Stimulated activated CD8-positive, alpha-beta memory T cell treated with anti-CD3 and anti-CD28 coated beads, Interleukin-12 subunit alpha, Interleukin-12 subunit beta, amount 100 ng/mL, for 4 hours (primary cell): ENCODE data around the gene SRCIN1.
"Not testable (repeated sequence)": the region's sequence is repeated elsewhere in the genome, so short reads cannot be mapped to it uniquely, and the experiment has no call there.

Experiments used
- DNase-seq: peaks from one replicate; pipeline ENCODE4 v3.0.0-alpha.2; 2020; ENCODE audit warnings: low read depth

The SRCIN1 gene

DNA sequence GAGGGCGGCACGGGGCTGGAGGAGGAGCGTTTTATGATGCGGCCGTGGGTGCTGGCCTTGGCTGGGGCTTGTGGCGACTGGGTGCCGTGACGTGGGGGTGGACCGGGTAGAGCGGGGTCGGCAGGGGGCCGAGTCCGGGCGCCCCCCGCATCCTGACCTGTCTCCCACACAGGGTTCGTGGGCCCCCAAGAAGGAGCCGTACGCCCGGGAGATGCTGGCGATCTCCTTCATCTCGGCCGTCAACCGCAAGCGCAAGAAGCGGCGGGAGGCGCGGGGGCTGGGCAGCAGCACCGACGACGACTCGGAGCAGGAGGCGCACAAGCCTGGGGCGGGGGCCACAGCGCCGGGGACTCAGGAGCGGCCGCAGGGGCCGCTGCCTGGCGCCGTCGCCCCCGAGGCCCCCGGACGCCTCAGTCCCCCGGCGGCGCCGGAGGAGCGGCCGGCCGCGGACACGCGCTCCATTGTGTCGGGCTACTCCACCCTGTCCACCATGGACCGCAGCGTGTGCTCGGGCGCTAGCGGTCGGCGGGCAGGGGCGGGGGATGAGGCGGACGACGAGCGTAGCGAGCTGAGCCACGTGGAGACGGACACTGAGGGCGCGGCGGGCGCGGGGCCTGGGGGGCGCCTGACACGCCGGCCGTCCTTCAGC is 95.9 kb downstream of the SRCIN1 start:
- no peak for DNase-seq

DNA sequence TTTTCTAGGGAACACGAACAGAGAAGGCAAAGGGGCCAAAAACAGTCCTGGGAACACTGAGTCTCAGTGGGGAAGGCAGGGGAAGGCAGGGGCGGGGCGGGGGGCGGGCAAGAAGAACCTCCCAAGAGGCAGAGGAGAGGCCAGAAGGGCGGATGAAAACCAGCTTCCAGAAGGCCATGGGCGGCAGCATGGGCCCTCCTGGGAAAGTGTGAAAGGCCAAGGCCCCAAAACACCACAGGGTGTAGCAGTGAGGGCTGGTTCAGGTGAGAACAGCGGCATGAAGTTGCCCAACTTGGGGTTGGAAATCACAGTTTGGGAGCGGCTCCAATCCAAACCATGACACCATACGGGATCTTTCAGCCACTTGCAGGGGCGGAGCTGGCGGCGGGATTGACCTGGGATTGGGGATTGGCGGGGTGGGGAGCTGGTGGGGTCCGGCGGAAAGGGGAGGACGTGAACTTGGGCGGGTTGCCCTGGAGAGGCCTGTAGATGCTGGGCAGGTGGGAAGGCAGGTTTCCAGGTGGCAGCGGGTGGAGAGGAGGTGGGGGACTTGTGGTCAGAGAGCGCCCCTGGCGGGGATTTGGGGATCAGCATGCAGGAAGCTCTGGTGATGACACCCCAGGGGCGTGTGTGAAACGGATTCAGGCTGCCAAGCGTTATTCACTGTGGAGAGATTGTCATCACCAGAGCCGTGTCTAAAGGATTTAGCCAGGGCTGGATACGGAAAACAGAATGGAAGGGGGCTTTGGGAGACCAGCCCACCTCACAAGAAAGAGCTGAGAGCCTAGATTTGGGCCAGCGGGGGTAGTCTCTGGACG is 96.6 kb downstream of the SRCIN1 start:
- DNase-seq: peak; percentile 32

DNA sequence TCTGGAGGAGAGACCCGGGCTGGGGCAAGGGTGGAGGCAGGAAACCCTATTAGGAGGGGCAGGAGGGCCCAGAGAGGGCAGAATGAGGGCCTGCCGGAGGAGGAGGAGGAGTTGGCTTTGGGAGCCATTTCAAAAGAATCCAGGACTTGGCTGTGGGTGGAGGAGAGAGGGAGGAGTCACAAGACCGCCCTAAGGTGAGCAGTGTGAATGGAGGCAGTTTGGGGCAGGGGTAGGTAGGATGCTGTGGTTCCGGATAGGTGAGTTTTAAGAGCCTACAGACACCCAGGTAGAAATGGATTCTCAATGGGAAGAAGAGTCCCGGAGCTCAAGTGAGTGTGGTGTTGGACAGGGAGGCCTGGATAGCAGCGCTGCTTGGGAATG is 97.2 kb downstream of the SRCIN1 start:
- DNase-seq: no peak

DNA sequence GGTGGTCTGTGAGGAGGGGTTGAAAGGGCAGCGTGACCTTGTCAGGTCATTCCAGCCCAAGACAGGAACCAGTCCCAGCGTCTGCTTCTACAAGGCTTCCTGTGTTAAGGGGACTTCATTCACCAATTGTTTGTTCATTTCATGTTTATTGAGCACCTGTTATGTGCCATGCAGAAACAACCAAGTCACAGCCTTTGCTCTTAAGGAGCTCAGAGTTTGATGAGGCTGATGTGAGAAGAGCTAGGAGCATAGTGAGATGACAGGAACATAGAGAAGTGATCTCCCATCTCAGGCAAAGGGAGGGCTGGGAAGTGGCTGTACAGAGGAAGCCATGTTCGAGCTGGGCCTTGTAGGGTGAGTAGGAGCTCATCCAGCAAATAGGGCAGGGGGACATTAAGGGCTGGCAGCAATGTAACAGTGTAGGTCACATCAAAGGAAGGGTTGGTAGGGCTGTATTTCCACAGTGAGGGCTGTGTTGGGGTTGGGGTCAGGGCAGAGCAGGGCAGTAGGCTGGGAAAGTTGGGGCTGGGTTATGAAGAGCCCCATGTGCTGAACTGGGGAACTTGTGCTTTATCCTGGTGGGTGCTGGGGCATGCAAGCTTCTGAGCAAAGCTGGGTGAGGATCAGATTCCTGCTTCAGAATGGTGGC is 97.7 kb downstream of the SRCIN1 start:
- DNase-seq: no peak

GRCh38 chr17:38507436-38507835 is 98.3 kb downstream of the SRCIN1 start:
- DNase-seq: no peak

GRCh38 chr17:38504216-38504615 is 101.5 kb downstream of the SRCIN1 start:
- no peak for DNase-seq

- not testable (repeated sequence) for DNase-seq
These were observed 102.4 kb downstream of the SRCIN1 start for GRCh38 chr17:38503286-38503913.

- not testable (repeated sequence) for DNase-seq
These were observed 104.0 kb downstream of the SRCIN1 start for GRCh38 chr17:38501718-38502117.

DNA sequence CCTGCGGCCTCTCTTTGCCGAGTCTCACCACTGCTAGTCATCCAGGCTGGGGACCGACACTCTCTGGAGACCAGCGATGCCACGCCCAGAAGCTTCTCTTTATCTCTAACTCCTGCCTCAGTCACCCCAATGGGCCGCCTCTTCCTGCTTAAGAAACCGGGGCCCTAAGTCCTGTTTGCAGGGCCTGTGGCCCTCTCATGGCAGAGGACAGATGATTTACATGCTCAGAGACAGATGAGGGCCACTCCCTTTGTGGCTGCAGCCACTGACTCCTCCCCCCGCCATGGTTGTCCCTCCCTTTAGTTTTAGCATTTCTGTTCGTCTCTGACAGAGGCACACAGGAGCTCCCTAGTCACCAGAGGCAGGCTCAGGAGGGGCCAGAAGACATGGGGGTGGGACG is 106.5 kb downstream of the SRCIN1 start:
- DNase-seq: not testable (repeated sequence)

- no peak for DNase-seq
These were observed 107.4 kb downstream of the SRCIN1 start for GRCh38 chr17:38498353-38498752.

- DNase-seq: not testable (repeated sequence)
These were observed 108.1 kb downstream of the SRCIN1 start for GRCh38 chr17:38497656-38498055.

DNA sequence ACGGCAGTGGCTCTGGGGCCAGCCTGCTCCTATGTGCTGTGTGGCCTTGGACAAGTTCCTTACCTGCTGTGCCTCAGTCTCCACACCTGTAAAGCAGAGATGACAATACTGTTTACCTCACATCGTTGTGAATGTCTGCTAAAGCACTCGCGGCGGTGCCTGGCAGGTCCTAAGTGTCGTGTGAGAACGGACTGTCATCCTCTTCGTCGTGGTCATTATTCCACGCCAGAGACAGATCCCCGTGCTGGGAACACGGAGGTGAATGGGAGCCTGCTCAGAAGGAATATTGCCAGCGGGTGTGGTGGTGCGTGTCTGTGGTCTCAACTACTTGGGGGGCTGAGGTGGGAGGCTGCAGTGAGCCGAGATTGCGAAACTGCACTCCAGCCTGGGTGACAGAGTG is 111.6 kb downstream of the SRCIN1 start:
- not testable (repeated sequence) for DNase-seq

GRCh38 chr17:38492067-38493040 is 113.4 kb downstream of the SRCIN1 start:
- DNase-seq: peak; percentile 70

GRCh38 chr17:38491346-38492066 is 114.2 kb downstream of the SRCIN1 start:
- DNase-seq: not testable (repeated sequence)

- not testable (repeated sequence) for DNase-seq
These were observed 116.0 kb downstream of the SRCIN1 start for GRCh38 chr17:38489774-38490173.

DNA sequence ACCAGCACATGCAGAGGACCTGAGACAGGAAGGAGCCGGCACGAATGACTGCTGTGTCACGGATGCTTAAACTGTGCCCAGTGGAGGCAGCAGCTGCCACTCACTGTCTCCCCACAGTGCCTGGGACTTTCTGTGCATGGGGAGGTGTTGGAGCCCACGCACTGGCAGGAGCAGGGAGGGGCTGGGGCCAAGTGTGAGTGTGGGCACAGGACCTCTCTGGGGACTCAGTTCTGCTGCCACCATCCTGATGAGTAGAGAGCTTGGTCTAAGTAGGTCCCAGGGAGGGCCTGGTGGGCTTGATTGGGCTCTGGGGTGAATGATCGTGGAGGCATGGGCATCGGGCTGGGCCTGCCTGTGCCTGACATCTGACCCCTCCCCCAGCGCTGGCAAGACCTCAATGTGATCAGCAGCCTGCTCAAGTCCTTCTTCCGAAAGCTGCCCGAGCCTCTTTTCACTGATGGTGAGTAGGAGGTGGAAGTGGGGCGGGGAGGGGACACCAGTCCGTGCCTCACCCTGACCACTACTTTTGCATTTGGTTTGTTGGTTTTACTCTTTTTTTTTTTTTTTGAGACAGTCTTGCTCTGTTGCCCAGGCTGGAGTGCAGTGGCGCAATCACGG is 120.0 kb downstream of the SRCIN1 start:
- DNase-seq: peak; percentile 11

DNA sequence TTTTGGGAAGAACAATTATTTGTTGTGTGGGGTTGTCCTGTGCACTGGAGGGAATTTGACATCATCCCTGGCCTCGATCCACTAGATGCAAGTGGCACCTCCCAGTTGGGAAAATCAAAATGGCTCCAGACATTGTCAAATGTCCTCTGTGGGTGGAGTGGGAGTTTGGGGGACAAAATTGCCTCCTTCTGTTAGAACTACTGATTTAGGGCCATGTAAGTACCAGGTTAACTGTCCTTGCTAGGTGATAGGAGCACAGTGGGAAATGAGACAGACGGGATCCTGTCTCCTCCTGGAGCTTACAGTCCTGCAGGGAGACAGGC is 120.6 kb downstream of the SRCIN1 start:
- no peak for DNase-seq

DNA sequence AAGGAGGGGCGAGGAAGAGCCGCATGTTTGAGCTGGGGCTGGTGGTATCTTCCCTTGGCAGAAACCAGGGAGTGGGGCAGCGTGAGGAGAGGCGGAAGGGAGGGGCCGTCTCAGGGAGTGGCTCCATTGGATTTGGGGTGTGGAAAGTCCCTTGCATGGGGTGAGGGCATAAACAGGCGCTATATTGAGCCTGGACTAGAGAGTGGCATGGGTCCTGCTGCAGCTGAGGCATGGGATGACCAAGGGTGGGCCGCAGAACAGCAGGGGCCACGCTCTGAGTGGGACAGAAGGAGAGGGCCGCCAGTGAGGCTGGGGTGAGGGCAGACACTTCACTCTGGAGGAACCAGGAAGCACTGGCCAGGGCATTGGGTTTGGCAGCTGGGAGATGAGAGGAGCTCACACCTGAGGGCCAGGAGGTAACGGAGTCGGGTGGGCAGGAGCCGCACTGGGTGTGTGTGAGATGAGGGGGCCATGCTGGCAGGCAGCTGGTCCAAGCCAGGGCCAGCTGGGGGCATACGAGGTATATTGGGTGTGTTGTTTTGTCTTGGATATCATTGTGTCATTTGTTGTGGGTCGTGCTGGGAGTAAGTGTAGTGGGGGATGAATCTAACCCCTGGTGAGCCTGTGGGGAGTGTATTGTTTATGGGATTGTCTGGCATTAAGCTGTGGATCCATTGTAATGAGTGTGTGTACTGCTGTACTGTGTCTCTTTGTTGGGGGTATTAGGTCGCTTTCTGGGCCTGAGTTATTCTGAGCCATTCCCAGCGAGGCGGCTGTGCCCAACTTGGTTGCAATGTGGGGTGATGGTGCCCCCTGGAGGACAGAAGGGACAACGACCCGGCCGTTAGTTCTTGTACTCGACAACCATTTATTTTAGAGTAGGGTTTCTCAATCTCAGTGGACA is 121.3 kb downstream of the SRCIN1 start:
- DNase-seq: peak; percentile 22

DNA sequence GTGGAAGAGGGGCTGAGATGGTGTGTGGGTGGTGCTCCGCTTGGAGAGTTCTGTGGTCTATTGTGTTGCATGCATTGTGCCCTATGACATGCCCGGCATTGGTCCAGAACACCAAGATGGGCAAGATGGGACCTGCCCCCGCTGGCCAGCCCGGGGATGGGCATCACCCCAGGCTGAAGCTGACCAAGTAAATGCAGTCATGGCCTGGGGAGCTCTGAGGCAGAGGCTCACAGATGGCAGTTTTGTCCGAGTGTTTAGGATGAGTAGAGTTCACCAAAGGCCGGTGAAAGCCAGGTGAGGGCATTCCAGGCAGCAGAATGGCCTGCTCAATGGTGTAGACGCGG is 123.1 kb downstream of the SRCIN1 start:
- DNase-seq: not testable (repeated sequence)
